Spleen (tissue), 7 donors: ENCODE data around the gene CHST15.
A peak's percentile ranks its signal among the peaks of the same experiment; 100 is the strongest.

Source experiments
- CTCF ChIP-seq, 11 experiments: fragments of 200-600 bp in 7 of 11; fragments of 450-650 bp in 4 of 11; sonication (generic) in 4 of 11; IDR thresholded peaks in 8 of 11; conservative IDR thresholded peaks in 3 of 11; 1 replicate in 7 of 11; 2 replicates in 4 of 11; pipeline versions ENCODE4 v1.4.0 to v1.8.0; 2016 to 2021; ENCODE audit warnings: antibody characterized with exemption in 11 of 11, inconsistent platforms in 4 of 11, mild to moderate bottlenecking in 1 of 11
- POLR2A ChIP-seq, 3 donors: fragments of 450-650 bp; IDR thresholded peaks; one replicate each; pipeline ENCODE4 v1.5.1; 2017; ENCODE audit warnings: antibody characterized with exemption in 3 of 3, mild to moderate bottlenecking in 1 of 3
- POLR2AphosphoS5 ChIP-seq, 3 donors: sonication (generic); formaldehyde crosslinking; IDR thresholded peaks; one replicate each; pipeline ENCODE4 v1.5.1; 2017; ENCODE audit warnings: antibody characterized with exemption in 3 of 3
- donor health status: DM: no; HTN: no; CAD: no; lungs with moderate emphysema.
- donor health status: DM: no; HTN: no; CAD: no.
- donor health status: DM: no; HTN: no; CAD: no.

DNA sequence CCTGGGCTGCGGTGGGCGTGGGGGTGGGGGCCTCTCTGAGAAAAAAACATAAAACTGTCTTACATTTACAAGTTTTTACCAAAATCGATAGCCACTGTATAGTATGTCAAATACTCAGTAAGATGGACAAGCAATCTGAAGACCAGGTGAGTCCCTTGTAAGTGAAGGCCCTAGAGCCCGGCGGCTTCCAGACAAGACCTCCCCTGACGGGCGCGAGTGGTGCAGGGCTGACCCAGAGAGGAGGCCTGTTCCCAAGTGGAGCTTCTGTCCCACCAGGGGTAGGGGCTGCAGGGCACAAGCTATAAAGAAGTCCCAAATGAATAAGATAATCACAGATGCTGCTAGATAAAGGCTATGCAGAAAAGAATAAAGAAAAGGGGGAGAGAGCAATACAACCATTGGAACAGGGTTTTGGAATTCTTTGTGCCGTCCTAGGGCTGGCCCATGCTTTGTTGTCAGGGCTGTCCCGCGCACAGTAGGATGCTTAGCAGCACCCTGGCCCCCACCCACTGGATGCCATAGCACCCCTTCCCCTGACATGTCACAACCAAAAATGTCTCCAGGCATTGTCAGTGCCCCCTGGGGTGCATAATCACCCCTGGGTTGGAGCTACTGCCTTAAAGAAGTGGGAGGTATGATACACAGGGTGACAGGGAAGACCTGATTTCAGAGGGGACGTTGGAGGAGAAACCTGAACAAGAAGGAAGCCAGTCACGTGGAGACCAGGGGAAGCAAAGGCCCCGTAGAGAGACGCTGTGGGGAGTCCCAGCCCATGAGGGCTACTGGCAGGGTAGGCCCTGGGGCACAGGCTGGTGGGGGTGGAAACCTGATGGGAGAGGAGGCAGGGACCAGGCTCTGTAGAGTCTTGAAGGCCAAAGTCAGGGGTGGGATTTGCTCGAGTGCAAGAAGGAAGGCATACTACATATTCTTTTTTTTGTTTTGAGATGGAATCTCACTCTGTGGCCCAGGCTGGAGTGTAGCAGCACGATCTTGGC is 43.1 kb downstream of the CHST15 start:
- TF ChIP-seq POLR2AphosphoS5 (IDR thresholded peaks at IDR 0.05) (peak in 2 of 3 donors; percentile 3 to 18), POLR2A (IDR thresholded peaks at IDR 0.05) (no peak), CTCF (IDR thresholded peaks at IDR 0.05 in 8 of 11, conservative IDR thresholded peaks at IDR 0.05 in 3 of 11) (no peak)
